OCI-LY1 (cell line): ENCODE measurements around the gene DDX10.

Experiments used
- EZH2 ChIP-seq: fragments of 200-600 bp; sonication (generic), shearing (Covaris generic); IDR thresholded peaks from 2 replicates; pipeline ENCODE4 v1.8.0; 2017; ENCODE audit warnings: borderline replicate concordance, mixed run types, mild to moderate bottlenecking, antibody characterized with exemption, low read length, moderate library complexity, mixed read lengths
- TF ChIP-seq, protein P1 (sequence below): fragments of 200-600 bp; sonication (generic), shearing (Covaris generic); IDR thresholded peaks from 2 replicates; pipeline ENCODE4 v1.5.1; 2017; ENCODE audit warnings: mild to moderate bottlenecking, antibody characterized with exemption, low read length, moderate library complexity, mixed read lengths

- TF ChIP-seq, protein P1, sequence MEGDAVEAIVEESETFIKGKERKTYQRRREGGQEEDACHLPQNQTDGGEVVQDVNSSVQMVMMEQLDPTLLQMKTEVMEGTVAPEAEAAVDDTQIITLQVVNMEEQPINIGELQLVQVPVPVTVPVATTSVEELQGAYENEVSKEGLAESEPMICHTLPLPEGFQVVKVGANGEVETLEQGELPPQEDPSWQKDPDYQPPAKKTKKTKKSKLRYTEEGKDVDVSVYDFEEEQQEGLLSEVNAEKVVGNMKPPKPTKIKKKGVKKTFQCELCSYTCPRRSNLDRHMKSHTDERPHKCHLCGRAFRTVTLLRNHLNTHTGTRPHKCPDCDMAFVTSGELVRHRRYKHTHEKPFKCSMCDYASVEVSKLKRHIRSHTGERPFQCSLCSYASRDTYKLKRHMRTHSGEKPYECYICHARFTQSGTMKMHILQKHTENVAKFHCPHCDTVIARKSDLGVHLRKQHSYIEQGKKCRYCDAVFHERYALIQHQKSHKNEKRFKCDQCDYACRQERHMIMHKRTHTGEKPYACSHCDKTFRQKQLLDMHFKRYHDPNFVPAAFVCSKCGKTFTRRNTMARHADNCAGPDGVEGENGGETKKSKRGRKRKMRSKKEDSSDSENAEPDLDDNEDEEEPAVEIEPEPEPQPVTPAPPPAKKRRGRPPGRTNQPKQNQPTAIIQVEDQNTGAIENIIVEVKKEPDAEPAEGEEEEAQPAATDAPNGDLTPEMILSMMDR = no peak
- TF ChIP-seq EZH2 = no peak
Measured at GRCh38 chr11:108891143-108891542, 226.3 kb downstream of the DDX10 start.
